Neuronal stem cell (in vitro differentiated cells): ENCODE data around the gene ABCC4.
A peak's percentile ranks its signal among the peaks of the same experiment; 100 is the strongest.

Source experiments
- DNase-seq: peaks from one replicate; pipeline ENCODE4 v3.0.0-alpha.2; 2013; ENCODE audit warnings: low spot score
- H2AFZ ChIP-seq: one replicate; pipeline ENCODE4 v1.6.1; 2013; ENCODE audit warnings: mild to moderate bottlenecking, low read length, inconsistent platforms
- H2AK5ac ChIP-seq: 2 replicates; pipeline ENCODE4 v1.6.1; 2013; ENCODE audit warnings: low read depth, mild to moderate bottlenecking, inconsistent platforms, low read length, moderate library complexity, mixed read lengths
- H2BK120ac ChIP-seq: 2 replicates; pipeline ENCODE4 v1.6.1; 2013; ENCODE audit warnings: low read depth, mild to moderate bottlenecking, inconsistent platforms, low read length, moderate library complexity, mixed read lengths
- H2BK12ac ChIP-seq: one replicate; pipeline ENCODE4 v1.6.1; 2013; ENCODE audit warnings: low read length, inconsistent platforms
- H2BK15ac ChIP-seq: 2 replicates; pipeline ENCODE4 v1.6.1; 2013; ENCODE audit warnings: mild to moderate bottlenecking, low read length, inconsistent platforms, mixed read lengths
- H2BK5ac ChIP-seq: one replicate; pipeline ENCODE4 v1.6.1; 2013; ENCODE audit warnings: inconsistent platforms, mild to moderate bottlenecking, low read length, moderate library complexity
- H3K14ac ChIP-seq: one replicate; pipeline ENCODE4 v1.6.1; 2013; ENCODE audit warnings: low read length, inconsistent platforms
- H3K18ac ChIP-seq: 2 replicates; pipeline ENCODE4 v1.6.1; 2013; ENCODE audit warnings: low read length, inconsistent platforms
- H3K23ac ChIP-seq: 2 replicates; pipeline ENCODE4 v1.6.1; 2013; ENCODE audit warnings: low read depth, mild to moderate bottlenecking, mixed read lengths, low read length, inconsistent platforms; ENCODE audit not compliant: poor library complexity
- H3K27ac ChIP-seq: replicated peaks from 3 replicates; pipeline ENCODE4 v1.5.1; 2013; ENCODE audit warnings: low read length, inconsistent platforms
- H3K27me3 ChIP-seq, 3 experiments: 2 replicates each; pipeline ENCODE4 v1.6.1; 2013; ENCODE audit warnings: low read length in 3 of 3, mild to moderate bottlenecking in 2 of 3, inconsistent platforms in 1 of 3, low read depth in 1 of 3, mixed read lengths in 1 of 3, moderate library complexity in 1 of 3; ENCODE audit not compliant: control insufficient read depth in 3 of 3, insufficient read depth in 3 of 3
- H3K36me3 ChIP-seq, 2 donors: replicated peaks in 1 of 2; 2 replicates each; pipeline ENCODE4 v1.6.1; 2013; ENCODE audit warnings: low read length in 2 of 2; ENCODE audit not compliant: control insufficient read depth in 2 of 2, insufficient read depth in 2 of 2
- H3K4ac ChIP-seq: 2 replicates; pipeline ENCODE4 v1.6.1; 2013; ENCODE audit warnings: inconsistent platforms, mild to moderate bottlenecking, low read length, moderate library complexity
- H3K4me1 ChIP-seq, 2 donors: 1 replicate in 1 of 2; 2 replicates in 1 of 2; pipeline ENCODE4 v1.6.1; 2013; ENCODE audit warnings: low read length in 2 of 2, low read depth in 1 of 2; ENCODE audit not compliant: control insufficient read depth in 2 of 2, insufficient read depth in 1 of 2
- H3K4me2 ChIP-seq: one replicate; pipeline ENCODE4 v1.6.1; 2013; ENCODE audit warnings: mild to moderate bottlenecking, low read length, inconsistent platforms; ENCODE audit not compliant: insufficient read depth, poor library complexity, severe bottlenecking
- H3K4me3 ChIP-seq, 2 donors: 2 replicates each; pipeline ENCODE4 v1.5.1; 2013; ENCODE audit warnings: low read length in 2 of 2, mild to moderate bottlenecking in 2 of 2, inconsistent platforms in 1 of 2, moderate library complexity in 1 of 2
- H3K79me1 ChIP-seq: one replicate; pipeline ENCODE4 v1.6.1; 2013; ENCODE audit warnings: low read depth, mild to moderate bottlenecking, inconsistent platforms, low read length, moderate library complexity
- H3K9ac ChIP-seq: one replicate; pipeline ENCODE4 v1.6.1; 2013; ENCODE audit warnings: mild to moderate bottlenecking, low read depth, low read length, inconsistent platforms; ENCODE audit not compliant: poor library complexity
- H3K9me3 ChIP-seq, 2 donors: replicated peaks in 1 of 2; 2 replicates each; pipeline versions ENCODE3 to v1.6.1; 2013; ENCODE audit warnings: low read length in 2 of 2, mild to moderate bottlenecking in 2 of 2, inconsistent platforms in 1 of 2, low read depth in 1 of 2, mixed read lengths in 1 of 2, moderate library complexity in 1 of 2; ENCODE audit not compliant: control insufficient read depth in 2 of 2, insufficient read depth in 1 of 2
- H4K8ac ChIP-seq: one replicate; pipeline ENCODE4 v1.6.1; 2013; ENCODE audit warnings: low read depth, mild to moderate bottlenecking, inconsistent platforms, low read length, moderate library complexity
- H4K91ac ChIP-seq: one replicate; pipeline ENCODE4 v1.6.1; 2013; ENCODE audit warnings: low read length, low read depth, mild to moderate bottlenecking, inconsistent platforms; ENCODE audit not compliant: poor library complexity
- WGBS, 2 donors: extraction: QIAGEN DNeasy Blood & Tissue Kit; methylation state at CpG; one replicate each; pipeline ENCODE4 v1.1.7; 2013; ENCODE audit warnings: missing lambda C conversion rate in 2 of 2, mixed read lengths in 1 of 2; ENCODE audit not compliant: insufficient read length in 2 of 2, insufficient replicate concordance in 1 of 2; ENCODE audit errors: extremely low coverage in 2 of 2; 5-methylcytosine and 5-hydroxymethylcytosine counted together

ABCC4 gene

GRCh38 chr13:94987081-94987480, 314.2 kb downstream of the ABCC4 start:
- H3K9ac ChIP-seq = no peak overlapping the region
- H2BK15ac ChIP-seq = no peak overlapping the region
- H3K27me3 ChIP-seq = no peaks in the 10 kb centered on the region
- H4K8ac ChIP-seq = no peak overlapping the region
- DNase-seq = no peak
- H3K4ac ChIP-seq = no peak overlapping the region
- no peak overlapping the region for H3K14ac ChIP-seq
- no peaks in the 10 kb centered on the region for H3K36me3 ChIP-seq
- H3K4me2 ChIP-seq = no peak overlapping the region
- H2BK5ac ChIP-seq = no peak overlapping the region
- no peak overlapping the region for H3K4me3 ChIP-seq
- no peak overlapping the region for H2BK12ac ChIP-seq
- peaks cover 0 to 11% of the 10 kb centered on the region in 2 donors for H3K9me3 ChIP-seq
- H4K91ac ChIP-seq = no peak overlapping the region
- no peak overlapping the region for H3K23ac ChIP-seq
- no peak overlapping the region for H2AK5ac ChIP-seq
- H3K27ac ChIP-seq = no peak overlapping the region
- no peak overlapping the region for H3K18ac ChIP-seq
- peaks cover 0 to 8% of the 10 kb centered on the region in 2 donors for H3K4me1 ChIP-seq
- H2AFZ ChIP-seq = no peak overlapping the region
- WGBS, 2 donors = no CpG with 5 or more reads among the region's 5 CpGs
- no peak overlapping the region for H2BK120ac ChIP-seq
- no peaks in the 10 kb centered on the region for H3K79me1 ChIP-seq

- Histone ChIP-seq H2BK5ac (no peak overlapping the region), H3K4me3 (no peak overlapping the region), H3K4me1 (peaks cover 0 to 8% of the 10 kb centered on the region in 2 donors), H3K23ac (no peak overlapping the region), H3K27ac (no peak overlapping the region), H3K18ac (no peak overlapping the region), H3K9ac (no peak overlapping the region), H4K8ac (no peak overlapping the region), H3K14ac (no peak overlapping the region), H4K91ac (no peak overlapping the region), H2BK120ac (no peak overlapping the region), H3K4me2 (no peak overlapping the region), H2AK5ac (no peak overlapping the region), H3K9me3 (peaks cover 0 to 10% of the 10 kb centered on the region in 2 donors), H3K36me3 (no peaks in the 10 kb centered on the region), H2AFZ (no peak overlapping the region), H2BK12ac (no peak overlapping the region), H3K79me1 (no peaks in the 10 kb centered on the region), H3K27me3 (no peaks in the 10 kb centered on the region), H3K4ac (no peak overlapping the region), H2BK15ac (no peak overlapping the region)
- no CpG with 5 or more reads among the region's 4 CpGs for WGBS, 2 donors
- no peak for DNase-seq
Observed at GRCh38 chr13:94984958-94985357, 316.3 kb downstream of the ABCC4 start.

- WGBS, 2 donors = no CpG with 5 or more reads among the region's 3 CpGs
- H3K4me1 ChIP-seq = peaks cover 11 to 18% of the 10 kb centered on the region in 2 donors
- no peak overlapping the region for H4K8ac ChIP-seq
- no peak overlapping the region for H3K14ac ChIP-seq
- H3K18ac ChIP-seq = no peak overlapping the region
- H2AFZ ChIP-seq = no peak overlapping the region
- no peak overlapping the region for H3K4me2 ChIP-seq
- no peak overlapping the region for H2BK120ac ChIP-seq
- H3K9ac ChIP-seq = no peak overlapping the region
- no peak overlapping the region for H3K4ac ChIP-seq
- H2BK5ac ChIP-seq = no peak overlapping the region
- no peak overlapping the region for H3K23ac ChIP-seq
- DNase-seq = no peak
- no peaks in the 10 kb centered on the region for H3K79me1 ChIP-seq
- H2BK12ac ChIP-seq = no peak overlapping the region
- H3K27ac ChIP-seq = no peak overlapping the region
- H3K4me3 ChIP-seq = no peak overlapping the region
- no peak overlapping the region for H2BK15ac ChIP-seq
- H4K91ac ChIP-seq = no peak overlapping the region
- H2AK5ac ChIP-seq = no peak overlapping the region
- no peaks in the 10 kb centered on the region for H3K27me3 ChIP-seq
- H3K36me3 ChIP-seq = no peaks in the 10 kb centered on the region
- no peaks in the 10 kb centered on the region for H3K9me3 ChIP-seq
Observed at GRCh38 chr13:94978516-94978915, 322.7 kb downstream of the ABCC4 start.

GRCh38 chr13:94974015-94974951, 327.0 kb downstream of the ABCC4 start:
- no CpG with 5 or more reads among the region's 7 CpGs for WGBS, 2 donors

More at GRCh38 chr13:94974015-94974951, 327.0 kb downstream of the ABCC4 start:
- no peaks in the 10 kb centered on the region for H3K9me3 ChIP-seq
- H3K23ac ChIP-seq = no peak overlapping the region
- peaks cover 18 to 27% of the 10 kb centered on the region in 2 donors for H3K4me1 ChIP-seq
- no peak overlapping the region for H3K4me2 ChIP-seq
- no peak overlapping the region for H2BK15ac ChIP-seq
- peak overlapping the region; percentile 56 for H2AFZ ChIP-seq
- peak overlapping the region in 1 of 2 donors; percentile 13 for H3K4me3 ChIP-seq
- no peak overlapping the region for H2BK12ac ChIP-seq
- H2BK120ac ChIP-seq = no peak overlapping the region
- no peak overlapping the region for H4K91ac ChIP-seq
- no peak overlapping the region for H4K8ac ChIP-seq
- no peak overlapping the region for H3K18ac ChIP-seq
- no peak overlapping the region for H3K4ac ChIP-seq
- no peak overlapping the region for H2BK5ac ChIP-seq
- no peak for DNase-seq
- no peak overlapping the region for H3K9ac ChIP-seq
- no peaks in the 10 kb centered on the region for H3K36me3 ChIP-seq
- H3K14ac ChIP-seq = no peak overlapping the region
- peak overlapping the region; percentile 3 for H3K27ac ChIP-seq
- no peaks in the 10 kb centered on the region for H3K79me1 ChIP-seq
- H3K27me3 ChIP-seq = no peaks in the 10 kb centered on the region
- no peak overlapping the region for H2AK5ac ChIP-seq
